ENCODE data around the gene LARP1.

DNA sequence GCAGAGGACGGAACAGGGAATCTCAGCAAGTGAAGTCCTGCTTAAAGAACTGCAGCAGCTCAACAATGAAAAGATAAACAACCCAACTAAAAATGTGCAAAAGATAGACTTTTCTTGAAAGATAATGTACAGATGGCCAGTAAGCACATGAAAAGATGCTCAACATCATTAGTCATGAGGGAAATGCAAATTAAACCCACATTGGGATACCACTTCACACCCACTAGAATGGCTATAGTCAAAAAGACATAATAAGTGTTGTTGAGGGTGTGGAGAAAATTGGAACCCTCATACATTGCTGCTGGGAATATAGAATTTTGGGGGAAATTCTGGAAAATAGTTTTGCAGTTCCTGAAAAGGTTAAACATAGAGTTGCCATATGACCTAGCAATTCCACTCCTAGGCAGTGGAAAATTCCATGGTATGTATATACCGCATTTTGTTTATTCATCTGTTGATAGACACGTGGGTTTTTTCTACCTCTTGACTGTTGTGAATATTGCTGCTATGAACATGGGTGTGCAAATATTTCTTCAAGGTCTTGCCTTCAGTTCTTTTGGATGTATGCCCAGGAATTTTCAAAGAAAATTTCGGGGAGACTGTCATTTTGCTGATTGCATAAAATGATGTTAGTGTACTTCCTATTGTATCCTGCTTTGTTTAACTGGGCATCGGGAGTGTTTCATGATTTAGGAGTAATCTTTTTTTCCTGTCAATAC is 110.4 kb downstream of the LARP1 start:
- TF ChIP-seq POLR2A (IDR thresholded peaks at IDR 0.05): no peak
- TF ChIP-seq, protein P1, sequence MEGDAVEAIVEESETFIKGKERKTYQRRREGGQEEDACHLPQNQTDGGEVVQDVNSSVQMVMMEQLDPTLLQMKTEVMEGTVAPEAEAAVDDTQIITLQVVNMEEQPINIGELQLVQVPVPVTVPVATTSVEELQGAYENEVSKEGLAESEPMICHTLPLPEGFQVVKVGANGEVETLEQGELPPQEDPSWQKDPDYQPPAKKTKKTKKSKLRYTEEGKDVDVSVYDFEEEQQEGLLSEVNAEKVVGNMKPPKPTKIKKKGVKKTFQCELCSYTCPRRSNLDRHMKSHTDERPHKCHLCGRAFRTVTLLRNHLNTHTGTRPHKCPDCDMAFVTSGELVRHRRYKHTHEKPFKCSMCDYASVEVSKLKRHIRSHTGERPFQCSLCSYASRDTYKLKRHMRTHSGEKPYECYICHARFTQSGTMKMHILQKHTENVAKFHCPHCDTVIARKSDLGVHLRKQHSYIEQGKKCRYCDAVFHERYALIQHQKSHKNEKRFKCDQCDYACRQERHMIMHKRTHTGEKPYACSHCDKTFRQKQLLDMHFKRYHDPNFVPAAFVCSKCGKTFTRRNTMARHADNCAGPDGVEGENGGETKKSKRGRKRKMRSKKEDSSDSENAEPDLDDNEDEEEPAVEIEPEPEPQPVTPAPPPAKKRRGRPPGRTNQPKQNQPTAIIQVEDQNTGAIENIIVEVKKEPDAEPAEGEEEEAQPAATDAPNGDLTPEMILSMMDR (IDR thresholded peaks at IDR 0.05): no peak
